Endothelial cell of umbilical vein (primary cell): ENCODE measurements around the gene VARS1. TPM values are rescaled to one million over a fixed set of nuclear protein-coding genes. Genes with fewer than 3 reads are reported as not detected.

Experiments
- BruUV-seq: library from RNA; stranded (reverse); fragments of 400-500 nt; replicated peaks from 2 replicates; lab custom pipeline; 2021; lab: Mats Ljungman, UMichigan
- CTCF ChIA-PET: fragments of 300-600, 350-600 bp; sonication (Branson Sonifier 250); formaldehyde crosslinking; loops from one replicate; lab custom pipeline; 2021; ENCODE audit warnings: antibody characterized with exemption, inconsistent platforms; lab: Charles Lee
- POLR2A ChIA-PET: fragments of 300-600, 350-600 bp; sonication (Branson Sonifier 250); formaldehyde crosslinking; loops from one replicate; lab custom pipeline; 2021; ENCODE audit warnings: antibody characterized with exemption, inconsistent platforms; lab: Charles Lee
- DNase-seq: peaks from one replicate; pipeline ENCODE4 v3.0.0-alpha.2; 2011; ENCODE audit warnings: low read depth, low spot score
- FAIRE-seq: peaks from 2 replicates; lab custom pipeline; 2011; peaks lifted over from hg19 to GRCh38; lab: Jason Lieb, UNC
- H2AFZ ChIP-seq: 2 replicates; pipeline ENCODE4 v1.6.0; 2012; ENCODE audit warnings: low read depth, low read length, control low read depth, inconsistent platforms
- H3K27ac ChIP-seq: 2 replicates; pipeline ENCODE4 v1.5.1; 2011; ENCODE audit warnings: low read depth, mild to moderate bottlenecking, control low read depth, low read length, moderate library complexity; ENCODE audit not compliant: insufficient read depth
- H3K27me3 ChIP-seq, 2 experiments: 2 replicates each; pipeline versions ENCODE4 v1.6.0 to v1.6.1; 2011; ENCODE audit warnings: low read length in 2 of 2, mixed read lengths in 1 of 2; ENCODE audit not compliant: control insufficient read depth in 2 of 2, insufficient read depth in 2 of 2
- H3K36me3 ChIP-seq, 2 experiments: 2 replicates in 1 of 2; 3 replicates in 1 of 2; pipeline ENCODE4 v1.5.1; 2011; ENCODE audit warnings: low read length in 2 of 2, mild to moderate bottlenecking in 1 of 2, moderate library complexity in 1 of 2; ENCODE audit not compliant: control insufficient read depth in 2 of 2, insufficient read depth in 2 of 2; ENCODE audit errors: extremely low read depth in 1 of 2
- H3K4me1 ChIP-seq: 3 replicates; pipeline ENCODE4 v1.5.1; 2011; ENCODE audit warnings: mild to moderate bottlenecking, low read length; ENCODE audit not compliant: control insufficient read depth, insufficient read depth; ENCODE audit errors: extremely low read depth
- H3K4me2 ChIP-seq: 2 replicates; pipeline ENCODE4 v1.6.1; 2011; ENCODE audit warnings: low read length, control low read depth, mixed read lengths; ENCODE audit not compliant: insufficient read depth
- H3K4me3 ChIP-seq, 3 experiments: fragments of 200-600 bp in 1 of 3; sonication (generic), shearing (Covaris generic) in 1 of 3; replicated peaks in 1 of 3; 2 replicates each; pipeline ENCODE4 v1.5.1; 2011 to 2016; ENCODE audit warnings: control low read depth in 3 of 3, low read length in 3 of 3, mild to moderate bottlenecking in 2 of 3, inconsistent platforms in 1 of 3, low read depth in 1 of 3, moderate library complexity in 1 of 3; ENCODE audit not compliant: insufficient read depth in 1 of 3
- H3K79me2 ChIP-seq: 2 replicates; pipeline ENCODE4 v1.6.0; 2012; ENCODE audit warnings: low read length, inconsistent platforms; ENCODE audit not compliant: control insufficient read depth, insufficient read depth
- H3K9ac ChIP-seq: replicated peaks from 2 replicates; pipeline ENCODE3; 2011; ENCODE audit warnings: low read length, control low read depth; ENCODE audit not compliant: insufficient read depth; ENCODE audit errors: extremely low read depth
- H3K9me1 ChIP-seq: replicated peaks from 3 replicates; pipeline ENCODE4 v1.6.0; 2011; ENCODE audit warnings: mild to moderate bottlenecking, low read length; ENCODE audit not compliant: control insufficient read depth, insufficient read depth; ENCODE audit errors: extremely low read depth
- H3K9me3 ChIP-seq: replicated peaks from 2 replicates; pipeline ENCODE4 v1.5.1; 2012; ENCODE audit warnings: low read length, inconsistent platforms; ENCODE audit not compliant: control insufficient read depth, insufficient read depth
- H4K20me1 ChIP-seq: replicated peaks from 2 replicates; pipeline ENCODE3; 2011; ENCODE audit warnings: mild to moderate bottlenecking, low read length; ENCODE audit not compliant: control insufficient read depth, insufficient read depth; ENCODE audit errors: extremely low read depth
- CTCF ChIP-seq, 2 donors: IDR thresholded peaks; 1 replicate in 1 of 2; 2 replicates in 1 of 2; pipeline ENCODE4 v1.5.1; 2011; ENCODE audit warnings: low read length in 2 of 2, mild to moderate bottlenecking in 2 of 2, moderate library complexity in 2 of 2, control low read depth in 1 of 2, inconsistent platforms in 1 of 2, low read depth in 1 of 2; ENCODE audit not compliant: insufficient read depth in 1 of 2; ENCODE audit errors: extremely low read depth in 1 of 2
- EZH2 ChIP-seq: IDR thresholded peaks from 2 replicates; pipeline ENCODE4 v1.6.1; 2012; ENCODE audit warnings: borderline replicate concordance, low read depth, mild to moderate bottlenecking, moderate library complexity, low read length, inconsistent platforms; ENCODE audit not compliant: severe bottlenecking
- MYC ChIP-seq: IDR thresholded peaks from one replicate; pipeline ENCODE4 v1.6.1; 2011; ENCODE audit warnings: mild to moderate bottlenecking, low read depth, low read length
- POLR2A ChIP-seq: IDR thresholded peaks from 2 replicates; pipeline ENCODE4 v1.6.1; 2012; ENCODE audit warnings: low read depth, mild to moderate bottlenecking, control low read depth, low read length
- POLR2AphosphoS5 ChIP-seq: IDR thresholded peaks from 2 replicates; pipeline ENCODE4 v1.6.1; 2012; ENCODE audit warnings: low read depth, mild to moderate bottlenecking, control low read depth, low read length, moderate library complexity; ENCODE audit not compliant: insufficient read depth
- dilution Hi-C: fragments of 300-500 bp; cut with MboI; formaldehyde crosslinking; loops from one replicate; pipeline ENCODE4 v1.15.0; 2019; ENCODE audit warnings: low sequenced_read_pairs; ENCODE audit not compliant: extremely low pct_ligation_motif_present
- intact Hi-C: fragments of 100-400 bp; cut with micrococcal nuclease; formaldehyde crosslinking; loops from one replicate; pipeline ENCODE4 v1.10.0; 2022
- polyA plus RNA-seq, 4 experiments: library from polyadenylated mRNA; depleted of rRNA in 3 of 4; stranded (reverse) in 3 of 4; unstranded in 1 of 4; fragments of >200 nt; gene quantifications; 2 replicates each; pipeline versions ENCODE4 v1.2.1 to v1.2.3, GENCODE V29; 2011 to 2012; ENCODE audit warnings: missing spikeins in 1 of 4
- total RNA-seq: library from RNA; stranded (reverse); gene quantifications from 2 replicates; pipeline ENCODE4 v1.2.3, GENCODE V29; 2021
- TF ChIP-seq, protein P1 (sequence below): IDR thresholded peaks from 2 replicates; pipeline ENCODE4 v1.6.1; 2011; ENCODE audit not compliant: insufficient read depth, insufficient read length

VARS1 gene
- total and polyA plus RNA-seq, 2 donors (not counting 3 experiments of a cell fraction or from before 2014, with no cell fraction given), result 37.4 to 121 TPM

DNA sequence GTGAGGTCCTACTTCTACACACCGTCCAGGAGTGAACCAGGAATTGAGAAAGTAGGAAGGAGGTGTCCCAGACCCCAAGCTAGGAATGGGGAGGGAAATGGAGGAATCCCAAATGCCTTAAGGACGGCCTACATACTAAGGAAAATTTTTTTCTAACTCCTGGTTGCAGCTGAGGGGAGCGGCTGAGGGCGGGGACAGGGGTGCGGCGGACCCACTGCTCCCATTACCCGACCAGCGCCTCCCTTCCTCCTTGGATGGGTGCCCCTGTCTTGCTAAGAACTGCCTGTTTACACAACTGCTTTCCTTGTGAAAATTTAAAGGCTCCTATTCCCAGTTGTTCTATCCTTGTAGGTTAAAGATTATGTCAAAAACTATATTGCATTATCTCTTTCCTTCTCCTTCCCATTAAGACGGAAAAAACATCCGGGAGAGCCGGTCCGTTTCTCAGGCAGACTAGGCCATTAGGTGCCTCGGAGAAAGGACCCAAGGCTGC, 31.3 kb upstream of the VARS1 start:
- CTCF ChIA-PET, result interaction anchor here (0.8 to 2.3 kb wide), 12 partner anchors 13 to 174 kb away, joined by 3 to 10 read pairs (median 6); partner anchors contain the start of genes BAG6, DDAH2, LSM2 and LY6G5C

More for the DNA sequence above, 31.3 kb upstream of the VARS1 start:
- Histone ChIP-seq H4K20me1 (no peaks in the 10 kb centered on the region), H3K27me3 (no peaks in the 10 kb centered on the region), H3K4me3 (peak overlapping the region in 2 of 3 experiments; percentile 27 to 45), H3K27ac (peak overlapping the region; percentile 56), H3K79me2 (peaks cover 21% of the 10 kb centered on the region), H3K4me2 (peak overlapping the region; percentile 67), H2AFZ (peak overlapping the region; percentile 37), H3K9me3 (no peaks in the 10 kb centered on the region), H3K4me1 (peaks cover 19% of the 10 kb centered on the region), H3K9me1 (no peaks in the 10 kb centered on the region), H3K36me3 (no peaks in the 10 kb centered on the region), H3K9ac (peak overlapping the region; percentile 71)
- POLR2A ChIA-PET, result interaction anchor here (0.5 to 2.3 kb wide), 34 partner anchors 9 to 1229 kb away, joined by 3 to 43 read pairs (median 4); partner anchors contain the start of genes ABHD16A, C6orf47, CLIC1 and DDAH2
- TF ChIP-seq POLR2A (no peak), EZH2 (no peak), CTCF (IDR thresholded peaks at IDR 0.05; ENCODE audit: extremely low read depth in 1 of 2, insufficient read depth in 1 of 2, low read depth in 1 of 2, low read length in 2 of 2) (no peak), MYC (no peak), POLR2AphosphoS5 (peak; percentile 39)
- TF ChIP-seq, protein P1, sequence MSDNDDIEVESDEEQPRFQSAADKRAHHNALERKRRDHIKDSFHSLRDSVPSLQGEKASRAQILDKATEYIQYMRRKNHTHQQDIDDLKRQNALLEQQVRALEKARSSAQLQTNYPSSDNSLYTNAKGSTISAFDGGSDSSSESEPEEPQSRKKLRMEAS, result no peak
- TSS peak; percentile 86 for BruUV-seq
- DNase-seq, result no peak
- dilution Hi-C loops (no loop called here), intact Hi-C loops (loop anchor here (1.0 to 2.0 kb wide), 8 partner anchors 32 to 280 kb away; partner anchors contain the start of genes ABHD16A, ATP6V1G2, BAG6 and NEU1)
- FAIRE-seq, result peak; percentile 12
